Measurements from ENCODE around the gene C9.

C9 gene

GRCh38 chr5:39264528-39264927 is 99.8 kb downstream of the C9 start:
- Histone ChIP-seq H3K4me1 (ENCODE audit: control insufficient read depth, low read length) (no peaks in the 10 kb centered on the region), H3K9me3 (ENCODE audit: control insufficient read depth, insufficient read depth, low read length) (no peaks in the 10 kb centered on the region), H3F3A (ENCODE audit: control insufficient read depth, insufficient read depth) (no peaks in the 10 kb centered on the region), H3K9me2 (replicated peaks; ENCODE audit: control insufficient read depth, low read length) (no peaks in the 10 kb centered on the region), H4K20me1 (ENCODE audit: control insufficient read depth, insufficient read depth, low read depth, low read length) (no peaks in the 10 kb centered on the region), H3K27ac (ENCODE audit: low read depth, low read length) (no peak overlapping the region), H3K36me3 (ENCODE audit: control insufficient read depth, low read length) (no peaks in the 10 kb centered on the region), H3K4me3 (ENCODE audit: low read length) (no peak overlapping the region), H3K4me2 (ENCODE audit: low read length) (no peak overlapping the region), H3K79me2 (ENCODE audit: control insufficient read depth, low read length) (no peaks in the 10 kb centered on the region), H3K27me3 (ENCODE audit: control insufficient read depth, low read length) (no peaks in the 10 kb centered on the region)
- TF ChIP-seq EZH2phosphoT487 (IDR thresholded peaks at IDR 0.05; ENCODE audit: borderline replicate concordance, low read length) (no peak), CTCF (IDR thresholded peaks at IDR 0.05; ENCODE audit: low read depth, low read length, poor library complexity, severe bottlenecking) (no peak)

GRCh38 chr5:39262981-39263380 is 101.3 kb downstream of the C9 start:
- Histone ChIP-seq H3K4me1 (ENCODE audit: control insufficient read depth, low read length) (no peaks in the 10 kb centered on the region), H3K79me2 (ENCODE audit: control insufficient read depth, low read length) (no peaks in the 10 kb centered on the region), H3K9me3 (ENCODE audit: control insufficient read depth, insufficient read depth, low read length) (no peaks in the 10 kb centered on the region), H3K27me3 (ENCODE audit: control insufficient read depth, low read length) (no peaks in the 10 kb centered on the region), H3F3A (ENCODE audit: control insufficient read depth, insufficient read depth) (no peaks in the 10 kb centered on the region), H3K4me2 (ENCODE audit: low read length) (no peak overlapping the region), H4K20me1 (ENCODE audit: control insufficient read depth, insufficient read depth, low read depth, low read length) (no peaks in the 10 kb centered on the region), H3K4me3 (ENCODE audit: low read length) (no peak overlapping the region), H3K27ac (ENCODE audit: low read depth, low read length) (no peak overlapping the region), H3K36me3 (ENCODE audit: control insufficient read depth, low read length) (no peaks in the 10 kb centered on the region), H3K9me2 (replicated peaks; ENCODE audit: control insufficient read depth, low read length) (no peaks in the 10 kb centered on the region)
- TF ChIP-seq EZH2phosphoT487 (IDR thresholded peaks at IDR 0.05; ENCODE audit: borderline replicate concordance, low read length) (no peak), CTCF (IDR thresholded peaks at IDR 0.05; ENCODE audit: low read depth, low read length, poor library complexity, severe bottlenecking) (no peak)

- Histone ChIP-seq H3K27ac (ENCODE audit: low read depth, low read length) (no peak overlapping the region), H3K4me1 (ENCODE audit: control insufficient read depth, low read length) (no peaks in the 10 kb centered on the region), H3K9me2 (replicated peaks; ENCODE audit: control insufficient read depth, low read length) (no peaks in the 10 kb centered on the region), H3K36me3 (ENCODE audit: control insufficient read depth, low read length) (no peaks in the 10 kb centered on the region), H3K79me2 (ENCODE audit: control insufficient read depth, low read length) (no peaks in the 10 kb centered on the region), H3F3A (ENCODE audit: control insufficient read depth, insufficient read depth) (no peaks in the 10 kb centered on the region), H3K4me3 (ENCODE audit: low read length) (no peak overlapping the region), H3K4me2 (ENCODE audit: low read length) (no peak overlapping the region), H3K9me3 (ENCODE audit: control insufficient read depth, insufficient read depth, low read length) (no peaks in the 10 kb centered on the region), H3K27me3 (ENCODE audit: control insufficient read depth, low read length) (no peaks in the 10 kb centered on the region), H4K20me1 (ENCODE audit: control insufficient read depth, insufficient read depth, low read depth, low read length) (no peaks in the 10 kb centered on the region)
- TF ChIP-seq CTCF (IDR thresholded peaks at IDR 0.05; ENCODE audit: low read depth, low read length, poor library complexity, severe bottlenecking) (no peak), EZH2phosphoT487 (IDR thresholded peaks at IDR 0.05; ENCODE audit: borderline replicate concordance, low read length) (no peak)
Measured at GRCh38 chr5:39260095-39260494, 104.2 kb downstream of the C9 start.

- Histone ChIP-seq H3K27ac (ENCODE audit: low read depth, low read length) (no peak overlapping the region), H3K79me2 (ENCODE audit: control insufficient read depth, low read length) (no peaks in the 10 kb centered on the region), H3K4me2 (ENCODE audit: low read length) (no peak overlapping the region), H3K4me3 (ENCODE audit: low read length) (no peak overlapping the region), H3K9me2 (replicated peaks; ENCODE audit: control insufficient read depth, low read length) (no peaks in the 10 kb centered on the region), H3K36me3 (ENCODE audit: control insufficient read depth, low read length) (no peaks in the 10 kb centered on the region), H3K9me3 (ENCODE audit: control insufficient read depth, insufficient read depth, low read length) (no peaks in the 10 kb centered on the region), H3F3A (ENCODE audit: control insufficient read depth, insufficient read depth) (no peaks in the 10 kb centered on the region), H4K20me1 (ENCODE audit: control insufficient read depth, insufficient read depth, low read depth, low read length) (no peaks in the 10 kb centered on the region), H3K27me3 (ENCODE audit: control insufficient read depth, low read length) (no peaks in the 10 kb centered on the region), H3K4me1 (ENCODE audit: control insufficient read depth, low read length) (no peaks in the 10 kb centered on the region)
- TF ChIP-seq EZH2phosphoT487 (IDR thresholded peaks at IDR 0.05; ENCODE audit: borderline replicate concordance, low read length), result no peak
- TF ChIP-seq CTCF (IDR thresholded peaks at IDR 0.05; ENCODE audit: low read depth, low read length, poor library complexity, severe bottlenecking), result no peak
Measured at GRCh38 chr5:39257554-39257953, 106.7 kb downstream of the C9 start.

Measured in DOHH2 (cell line).